ENCODE data around the gene ULBP1.

DNA sequence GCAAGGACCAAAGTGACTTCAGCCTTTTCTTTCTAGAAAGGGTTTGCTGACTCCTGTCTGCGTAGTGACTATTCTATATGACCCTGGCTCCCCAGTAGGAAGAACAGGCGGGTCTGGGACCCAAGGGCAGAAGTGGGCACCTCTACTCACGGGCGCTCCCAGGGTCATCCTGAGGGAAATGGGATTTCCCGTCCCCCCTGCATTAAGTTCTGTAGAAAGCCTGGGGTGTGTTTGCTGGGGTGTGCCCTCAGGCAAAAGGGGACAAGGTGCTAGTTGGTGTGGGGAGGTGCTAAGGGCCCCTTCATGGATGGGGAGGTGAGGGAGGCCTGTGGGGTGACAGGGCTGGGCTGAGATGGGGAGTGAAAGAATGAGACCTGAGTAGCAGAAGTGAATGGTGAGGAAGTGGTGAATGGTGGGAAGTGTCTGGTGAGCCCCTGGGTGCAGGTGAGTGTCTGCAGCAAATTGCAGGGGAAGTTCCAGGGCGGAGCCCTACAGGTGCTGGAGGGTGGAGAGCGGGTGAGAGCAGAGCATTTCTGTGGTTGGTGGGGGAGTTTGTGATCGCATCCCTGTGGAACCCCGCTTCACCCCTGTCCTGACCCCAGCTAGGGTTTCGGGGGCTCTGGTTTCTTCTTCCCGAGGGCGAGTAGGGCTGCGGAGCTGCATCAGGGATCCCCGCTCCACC is 40.5 kb downstream of the ULBP1 start:
- TF ChIP-seq CTCF (conservative IDR thresholded peaks at IDR 0.05) = no peak
- no peak for TF ChIP-seq ZFX (IDR thresholded peaks at IDR 0.05)
